Glutamatergic neuron (in vitro differentiated cells): ENCODE measurements around the gene SNX6. TPM values are rescaled to one million over a fixed set of nuclear protein-coding genes. Genes with fewer than 3 reads are reported as not detected.

Experiments
- DNase-seq: peaks from one replicate; pipeline ENCODE4 v3.0.0; 2022
- H3K27ac Mint-ChIP-seq: one replicate; pipeline ENCODE4 v1.8.0; 2020; ENCODE audit warnings: mild to moderate bottlenecking, mixed read lengths, inconsistent platforms; ENCODE audit not compliant: unreplicated experiment
- H3K27me3 Mint-ChIP-seq: one replicate; pipeline ENCODE4 v1.8.0; 2020; ENCODE audit warnings: mild to moderate bottlenecking, moderate library complexity, mixed read lengths, inconsistent platforms; ENCODE audit not compliant: unreplicated experiment
- H3K36me3 Mint-ChIP-seq: one replicate; pipeline ENCODE4 v1.8.0; 2020; ENCODE audit warnings: mild to moderate bottlenecking, mixed read lengths, inconsistent platforms; ENCODE audit not compliant: unreplicated experiment
- H3K4me1 Mint-ChIP-seq: one replicate; pipeline ENCODE4 v1.8.0; 2020; ENCODE audit warnings: mild to moderate bottlenecking, low read depth, mixed read lengths, inconsistent platforms; ENCODE audit not compliant: unreplicated experiment
- H3K4me3 Mint-ChIP-seq: one replicate; pipeline ENCODE4 v1.8.0; 2020; ENCODE audit warnings: mild to moderate bottlenecking, mixed read lengths, inconsistent platforms; ENCODE audit not compliant: unreplicated experiment
- H3K9me3 Mint-ChIP-seq: one replicate; pipeline ENCODE4 v1.8.0; 2020; ENCODE audit warnings: mild to moderate bottlenecking, moderate library complexity, mixed read lengths, inconsistent platforms; ENCODE audit not compliant: unreplicated experiment
- CTCF ChIP-seq: fragments of 200-600 bp; sonication (generic); IDR thresholded peaks from one replicate; pipeline ENCODE4 v1.5.0; 2021; ENCODE audit not compliant: partially characterized antibody, unreplicated experiment
- total RNA-seq: library from RNA; stranded (reverse); fragmentation: NEBNext Ultra II Directional; extraction: Animal tissue kit (Norgen Biotek cat#: 25700); gene quantifications from one replicate; pipeline ENCODE4 v1.2.1, GENCODE V29; 2021; ENCODE audit not compliant: unreplicated experiment

The SNX6 gene
- total RNA-seq, 1 donor from 2014 or later = 71.3 TPM

GRCh38 chr14:34593740-34594375 lies 36.1 kb downstream of the SNX6 start:
- DNase-seq = no peak
- Mint-ChIP-seq H3K36me3 (no peaks in the 10 kb centered on the region), H3K4me3 (no peak overlapping the region), H3K27me3 (no peaks in the 10 kb centered on the region), H3K4me1 (no peaks in the 10 kb centered on the region), H3K27ac (no peak overlapping the region), H3K9me3 (no peaks in the 10 kb centered on the region)
- no peak for TF ChIP-seq CTCF

DNA sequence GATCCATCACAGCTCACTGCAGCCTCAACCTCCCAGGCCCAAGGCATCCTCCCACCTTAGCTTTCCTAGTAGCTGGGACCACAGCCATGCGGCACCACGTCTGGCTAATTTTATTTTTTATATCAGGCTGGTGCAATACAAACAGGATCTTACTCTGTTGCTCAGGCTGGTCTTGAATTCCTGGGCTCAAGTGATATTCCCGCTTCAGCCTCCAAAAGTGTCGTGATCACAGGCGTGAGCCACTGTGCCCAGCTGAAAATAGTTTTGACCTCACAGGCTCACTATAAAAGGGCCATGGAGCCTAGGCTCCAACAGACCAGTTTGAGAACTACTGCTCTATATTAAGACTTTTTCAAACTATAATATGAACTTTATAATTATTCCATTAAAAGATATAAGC lies 37.3 kb downstream of the SNX6 start:
- no peak for TF ChIP-seq CTCF
- H3K4me3 Mint-ChIP-seq = no peak overlapping the region
- H3K9me3 Mint-ChIP-seq = no peaks in the 10 kb centered on the region
- no peaks in the 10 kb centered on the region for H3K4me1 Mint-ChIP-seq
- H3K36me3 Mint-ChIP-seq = no peaks in the 10 kb centered on the region
- peaks cover 2% of the 10 kb centered on the region for H3K27me3 Mint-ChIP-seq
- no peak for DNase-seq
- no peak overlapping the region for H3K27ac Mint-ChIP-seq

DNA sequence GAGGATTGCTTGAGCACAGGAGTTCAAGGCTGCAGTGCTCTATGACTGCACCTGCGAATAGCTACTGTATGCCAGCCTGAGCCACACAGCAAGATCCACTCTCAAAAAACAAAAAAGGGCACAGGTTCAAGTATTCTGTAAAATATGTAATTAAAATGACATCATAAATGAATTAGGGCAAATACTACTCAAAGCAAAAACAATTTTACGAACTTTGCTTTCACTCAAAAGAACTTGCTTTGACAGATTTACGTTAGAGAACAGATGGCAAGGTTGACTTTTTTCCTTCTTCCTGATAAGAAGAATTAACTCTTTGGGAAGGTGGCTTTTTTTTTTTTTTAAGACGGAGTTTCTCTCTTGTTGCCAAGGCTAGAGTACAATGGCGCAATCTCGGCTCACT lies 46.4 kb downstream of the SNX6 start:
- H3K27ac Mint-ChIP-seq = no peak overlapping the region
- H3K9me3 Mint-ChIP-seq = no peaks in the 10 kb centered on the region
- TF ChIP-seq CTCF = no peak
- H3K27me3 Mint-ChIP-seq = peaks cover 2% of the 10 kb centered on the region
- DNase-seq = no peak
- H3K4me3 Mint-ChIP-seq = no peak overlapping the region
- no peaks in the 10 kb centered on the region for H3K4me1 Mint-ChIP-seq
- no peaks in the 10 kb centered on the region for H3K36me3 Mint-ChIP-seq

- H3K9me3 Mint-ChIP-seq = no peaks in the 10 kb centered on the region
- TF ChIP-seq CTCF = no peak
- H3K36me3 Mint-ChIP-seq = no peaks in the 10 kb centered on the region
- no peaks in the 10 kb centered on the region for H3K4me1 Mint-ChIP-seq
- no peaks in the 10 kb centered on the region for H3K27me3 Mint-ChIP-seq
- no peak for DNase-seq
- no peak overlapping the region for H3K27ac Mint-ChIP-seq
- no peak overlapping the region for H3K4me3 Mint-ChIP-seq
Measured at GRCh38 chr14:34582117-34582680, 47.7 kb downstream of the SNX6 start.

DNA sequence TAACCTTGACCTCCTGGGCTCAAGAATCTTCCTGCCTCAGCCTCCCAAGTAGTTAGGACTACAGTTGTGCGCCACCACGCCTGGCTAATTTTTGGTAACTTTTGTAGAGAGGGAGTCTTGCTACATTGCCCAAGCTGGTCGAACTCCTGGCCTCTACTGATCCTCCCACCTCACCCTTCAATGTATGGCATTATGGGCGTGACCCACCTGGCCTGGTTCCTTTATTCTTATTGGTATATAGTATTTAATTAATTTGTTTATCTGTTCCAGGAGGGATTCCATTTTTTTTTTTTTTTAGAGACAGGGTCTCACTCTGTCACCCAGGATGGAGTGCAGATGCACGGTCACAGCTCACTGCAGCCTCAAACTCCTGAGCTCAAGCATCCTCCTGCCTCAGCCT lies 49.6 kb downstream of the SNX6 start:
- TF ChIP-seq CTCF = no peak
- no peak for DNase-seq
- no peaks in the 10 kb centered on the region for H3K36me3 Mint-ChIP-seq
- H3K9me3 Mint-ChIP-seq = no peaks in the 10 kb centered on the region
- H3K27me3 Mint-ChIP-seq = no peaks in the 10 kb centered on the region
- H3K4me1 Mint-ChIP-seq = no peaks in the 10 kb centered on the region
- no peak overlapping the region for H3K4me3 Mint-ChIP-seq
- H3K27ac Mint-ChIP-seq = no peak overlapping the region
